Mesothelial cell of epicardium (in vitro differentiated cells): ENCODE measurements around the gene CABP7. TPM values are rescaled to one million over a fixed set of nuclear protein-coding genes. Genes with fewer than 3 reads are reported as not detected.

Experiments used
- DNase-seq, 2 experiments: peaks; one replicate each; pipeline ENCODE4 v3.0.0; 2021; ENCODE audit warnings: low spot score in 2 of 2; ENCODE audit not compliant: unreplicated experiment in 2 of 2
- H3K27ac Mint-ChIP-seq: 2 replicates; pipeline ENCODE4 v1.8.0; 2021; ENCODE audit warnings: mixed read lengths
- H3K27me3 Mint-ChIP-seq: 2 replicates; pipeline ENCODE4 v1.8.0; 2021; ENCODE audit warnings: low read depth, mixed read lengths
- H3K36me3 Mint-ChIP-seq: 2 replicates; pipeline ENCODE4 v1.8.0; 2021; ENCODE audit warnings: mixed read lengths
- H3K4me1 Mint-ChIP-seq: 2 replicates; pipeline ENCODE4 v1.8.0; 2021; ENCODE audit warnings: mixed read lengths
- H3K4me3 Mint-ChIP-seq: 2 replicates; pipeline ENCODE4 v1.8.0; 2021; ENCODE audit warnings: mild to moderate bottlenecking, moderate library complexity, mixed read lengths
- H3K9me3 Mint-ChIP-seq: 2 replicates; pipeline ENCODE4 v1.8.0; 2021; ENCODE audit warnings: mixed read lengths
- CTCF ChIP-seq: fragments of 200-600 bp; sonication (generic); IDR thresholded peaks from one replicate; pipeline ENCODE4 v1.5.0; 2021; ENCODE audit warnings: antibody characterized with exemption; ENCODE audit not compliant: unreplicated experiment
- total RNA-seq: library from RNA; stranded (reverse); gene quantifications from 3 replicates; pipeline ENCODE4 v1.2.1, GENCODE V29; 2021

CABP7 gene
- total RNA-seq, 1 donor from 2014 or later = not detected

DNA sequence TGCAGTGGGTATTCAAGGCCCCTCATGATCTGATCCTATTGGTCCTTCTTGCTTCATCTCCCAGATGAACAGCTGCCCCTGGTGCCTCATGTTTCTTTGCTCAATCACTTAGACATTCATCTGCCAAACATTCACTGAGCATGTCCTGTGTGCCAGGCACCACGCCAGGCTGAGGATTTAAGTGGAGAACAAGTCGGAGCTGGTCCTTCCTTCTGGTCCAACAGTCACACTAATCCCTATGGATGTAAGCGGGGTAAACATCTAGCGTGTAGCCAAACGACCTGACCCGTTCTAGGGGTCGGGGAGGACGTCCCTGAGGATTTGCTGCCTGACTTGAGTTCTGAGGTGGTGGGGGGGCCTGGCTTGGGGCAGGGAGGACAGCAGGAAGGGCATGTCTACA is 25.1 kb downstream of the CABP7 start:
- no peak for DNase-seq
- no peaks in the 10 kb centered on the region for H3K4me1 Mint-ChIP-seq
- no peaks in the 10 kb centered on the region for H3K9me3 Mint-ChIP-seq
- no peaks in the 10 kb centered on the region for H3K27me3 Mint-ChIP-seq
- no peak overlapping the region for H3K4me3 Mint-ChIP-seq
- no peak overlapping the region for H3K27ac Mint-ChIP-seq
- TF ChIP-seq CTCF = no peak
- peaks cover 17% of the 10 kb centered on the region for H3K36me3 Mint-ChIP-seq

GRCh38 chr22:29747832-29748231 is 28.0 kb downstream of the CABP7 start:
- no peak for DNase-seq
- H3K9me3 Mint-ChIP-seq = no peaks in the 10 kb centered on the region
- peaks cover 10% of the 10 kb centered on the region for H3K36me3 Mint-ChIP-seq

GRCh38 chr22:29748248-29748893 is 28.6 kb downstream of the CABP7 start:
- Mint-ChIP-seq H3K27ac (no peak overlapping the region), H3K4me1 (no peaks in the 10 kb centered on the region), H3K9me3 (no peaks in the 10 kb centered on the region), H3K36me3 (peaks cover 10% of the 10 kb centered on the region), H3K4me3 (no peak overlapping the region), H3K27me3 (no peaks in the 10 kb centered on the region)
- no peak for TF ChIP-seq CTCF
- no peak for DNase-seq

More at GRCh38 chr22:29747832-29748231, 28.0 kb downstream of the CABP7 start:
- Mint-ChIP-seq H3K27ac (no peak overlapping the region), H3K4me3 (no peak overlapping the region), H3K4me1 (no peaks in the 10 kb centered on the region), H3K27me3 (no peaks in the 10 kb centered on the region)
- TF ChIP-seq CTCF = no peak

DNA sequence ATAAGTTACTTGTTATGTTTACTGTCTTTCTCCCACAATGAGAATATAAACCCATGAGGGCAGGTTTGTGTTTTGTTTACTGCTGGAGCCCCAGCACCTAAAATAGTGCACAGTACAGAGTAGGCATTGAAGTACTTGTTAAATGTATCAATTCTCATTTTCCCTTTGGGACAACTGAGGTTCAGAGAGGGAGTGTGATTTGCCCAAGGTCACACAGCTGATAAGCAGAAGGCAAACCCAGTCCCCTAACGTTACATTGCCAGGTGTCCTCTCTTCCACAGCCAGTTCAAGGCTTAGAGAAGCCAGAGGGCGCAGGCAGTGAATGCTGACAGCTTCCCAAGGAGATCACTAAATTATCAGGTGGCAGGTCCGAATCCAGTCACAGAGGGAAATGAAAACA is 30.2 kb downstream of the CABP7 start:
- no peak overlapping the region for H3K27ac Mint-ChIP-seq
- no peaks in the 10 kb centered on the region for H3K4me1 Mint-ChIP-seq
- no peak overlapping the region for H3K4me3 Mint-ChIP-seq
- H3K9me3 Mint-ChIP-seq = no peaks in the 10 kb centered on the region
- no peak for DNase-seq
- no peak for TF ChIP-seq CTCF
- H3K36me3 Mint-ChIP-seq = peaks cover 10% of the 10 kb centered on the region
- H3K27me3 Mint-ChIP-seq = no peaks in the 10 kb centered on the region

DNA sequence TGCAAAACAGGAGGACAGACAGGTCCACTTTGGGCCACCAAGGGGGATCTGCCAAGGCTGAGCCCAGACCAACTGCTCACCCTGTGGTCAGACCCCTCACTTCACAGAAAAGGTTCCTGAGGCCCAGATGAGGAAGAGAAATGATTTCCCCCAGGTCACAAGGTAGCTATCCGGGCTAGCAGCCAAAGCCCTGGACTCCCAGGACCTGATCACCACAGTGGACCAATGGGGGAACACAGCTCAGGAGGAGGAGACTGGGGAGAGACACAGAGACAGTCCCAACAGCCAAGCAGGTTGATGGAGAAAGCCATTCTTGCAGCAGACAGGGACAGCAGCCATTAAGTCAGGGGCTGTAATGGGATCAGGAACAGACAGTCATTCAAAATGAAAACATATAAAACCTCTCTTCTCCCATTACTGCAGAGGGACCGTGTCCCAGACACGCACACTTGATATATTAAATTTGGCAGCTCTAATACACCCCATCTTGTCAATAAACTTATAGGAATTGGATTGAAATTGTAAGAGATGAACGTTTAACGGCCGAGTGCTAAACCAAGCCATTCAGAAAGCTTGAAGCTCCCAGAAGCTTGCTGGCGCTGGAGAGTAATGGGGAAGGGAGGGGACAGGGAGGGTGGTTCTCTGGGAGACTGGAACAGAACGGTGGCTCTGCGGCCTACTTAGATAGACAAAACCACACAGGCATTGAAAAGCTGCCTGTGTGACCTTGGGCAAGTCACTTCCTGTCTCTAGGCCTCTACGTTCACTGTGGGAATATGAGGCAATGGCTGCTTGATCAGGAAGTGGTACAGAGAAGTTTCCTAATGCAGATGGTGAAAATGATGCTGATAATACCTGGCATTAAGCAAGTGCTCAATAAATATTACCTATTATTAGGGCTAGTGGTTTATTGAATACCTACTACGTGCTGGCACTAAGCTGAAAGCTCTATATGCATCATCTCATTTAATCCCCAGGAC is 31.0 kb downstream of the CABP7 start:
- Mint-ChIP-seq H3K9me3 (no peaks in the 10 kb centered on the region), H3K27me3 (no peaks in the 10 kb centered on the region), H3K4me1 (no peaks in the 10 kb centered on the region), H3K27ac (no peak overlapping the region), H3K36me3 (peaks cover 7% of the 10 kb centered on the region), H3K4me3 (no peak overlapping the region)
- no peak for DNase-seq
- TF ChIP-seq CTCF = no peak
